Adrenal gland (tissue), 5 donors: ENCODE measurements around the gene PARP11.

Experiments
- POLR2A ChIP-seq, 2 donors: fragments of 450-650 bp; IDR thresholded peaks; one replicate each; pipeline ENCODE4 v1.6.1; 2017; ENCODE audit warnings: antibody characterized with exemption in 2 of 2, mild to moderate bottlenecking in 2 of 2, moderate library complexity in 1 of 2
- TF ChIP-seq, protein P1 (sequence below), 6 experiments: fragments of 450-650 bp in 4 of 6; fragments of 200-600 bp in 2 of 6; sonication (generic) in 1 of 6; IDR thresholded peaks; 1 replicate in 5 of 6; 2 replicates in 1 of 6; pipeline versions ENCODE4 v1.5.1 to v1.8.0; 2016 to 2021; ENCODE audit warnings: antibody characterized with exemption in 6 of 6, mild to moderate bottlenecking in 2 of 6, moderate library complexity in 1 of 6
- donor health status: DM: no; HTN: no; CAD: no.

DNA sequence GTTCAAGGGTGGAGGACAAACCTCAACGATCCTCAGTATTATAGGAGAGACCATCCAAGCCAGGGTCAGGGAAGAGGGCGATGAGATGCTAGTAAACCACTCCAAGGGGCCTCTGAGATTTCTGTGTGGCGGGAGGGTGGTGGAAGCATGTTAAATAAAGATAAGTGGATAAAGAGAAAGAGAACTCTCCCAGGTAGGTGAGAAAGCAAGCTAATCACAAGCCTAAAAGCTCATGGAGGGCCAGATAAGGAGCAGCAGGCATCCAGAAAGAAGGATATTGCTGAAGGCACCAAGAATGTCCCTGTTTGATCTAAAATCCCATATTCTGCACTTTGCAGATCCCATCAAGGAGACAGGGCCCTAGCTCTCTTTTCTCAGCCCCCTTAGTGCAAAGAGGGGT, 48.3 kb upstream of the PARP11 start:
- TF ChIP-seq, protein P1, sequence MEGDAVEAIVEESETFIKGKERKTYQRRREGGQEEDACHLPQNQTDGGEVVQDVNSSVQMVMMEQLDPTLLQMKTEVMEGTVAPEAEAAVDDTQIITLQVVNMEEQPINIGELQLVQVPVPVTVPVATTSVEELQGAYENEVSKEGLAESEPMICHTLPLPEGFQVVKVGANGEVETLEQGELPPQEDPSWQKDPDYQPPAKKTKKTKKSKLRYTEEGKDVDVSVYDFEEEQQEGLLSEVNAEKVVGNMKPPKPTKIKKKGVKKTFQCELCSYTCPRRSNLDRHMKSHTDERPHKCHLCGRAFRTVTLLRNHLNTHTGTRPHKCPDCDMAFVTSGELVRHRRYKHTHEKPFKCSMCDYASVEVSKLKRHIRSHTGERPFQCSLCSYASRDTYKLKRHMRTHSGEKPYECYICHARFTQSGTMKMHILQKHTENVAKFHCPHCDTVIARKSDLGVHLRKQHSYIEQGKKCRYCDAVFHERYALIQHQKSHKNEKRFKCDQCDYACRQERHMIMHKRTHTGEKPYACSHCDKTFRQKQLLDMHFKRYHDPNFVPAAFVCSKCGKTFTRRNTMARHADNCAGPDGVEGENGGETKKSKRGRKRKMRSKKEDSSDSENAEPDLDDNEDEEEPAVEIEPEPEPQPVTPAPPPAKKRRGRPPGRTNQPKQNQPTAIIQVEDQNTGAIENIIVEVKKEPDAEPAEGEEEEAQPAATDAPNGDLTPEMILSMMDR (IDR thresholded peaks at IDR 0.05): no peak
- TF ChIP-seq POLR2A (IDR thresholded peaks at IDR 0.05): no peak
